Keratinocyte (primary cell): Measurements from ENCODE around the gene METTL5. TPM values are rescaled to one million over a fixed set of nuclear protein-coding genes. Genes with fewer than 3 reads are reported as not detected.
A peak's percentile ranks its signal among the peaks of the same experiment; 100 is the strongest.

Experiments
- DNase-seq: peaks from one replicate; pipeline ENCODE4 v3.0.0-alpha.2; 2011; ENCODE audit warnings: low read depth, missing footprints, low spot score
- FAIRE-seq: peaks from 2 replicates; lab custom pipeline; 2011; peaks lifted over from hg19 to GRCh38; lab: Jason Lieb, UNC
- H2AFZ ChIP-seq: 2 replicates; pipeline ENCODE4 v1.6.0; 2012; ENCODE audit warnings: low read length, control low read depth, inconsistent platforms; ENCODE audit not compliant: control insufficient read depth
- H3K27ac ChIP-seq: 2 replicates; pipeline ENCODE4 v1.5.1; 2011; ENCODE audit warnings: low read length; ENCODE audit not compliant: control insufficient read depth, insufficient read depth
- H3K27me3 ChIP-seq: 3 replicates; pipeline ENCODE4 v1.6.0; 2011; ENCODE audit warnings: low read length; ENCODE audit not compliant: control insufficient read depth, insufficient read depth; ENCODE audit errors: extremely low read depth
- H3K36me3 ChIP-seq, 2 experiments: 2 replicates in 1 of 2; 3 replicates in 1 of 2; pipeline ENCODE4 v1.5.1; 2011; ENCODE audit warnings: low read length in 2 of 2, mild to moderate bottlenecking in 1 of 2; ENCODE audit not compliant: control insufficient read depth in 2 of 2, insufficient read depth in 2 of 2; ENCODE audit errors: extremely low read depth in 1 of 2
- H3K4me1 ChIP-seq: 3 replicates; pipeline ENCODE4 v1.5.1; 2011; ENCODE audit warnings: low read length; ENCODE audit not compliant: control insufficient read depth, insufficient read depth; ENCODE audit errors: extremely low read depth
- H3K4me2 ChIP-seq: 3 replicates; pipeline ENCODE4 v1.6.0; 2011; ENCODE audit warnings: low read depth, low read length; ENCODE audit not compliant: control insufficient read depth, insufficient read depth; ENCODE audit errors: extremely low read depth
- H3K4me3 ChIP-seq, 3 experiments: fragments of 200-600 bp in 1 of 3; sonication (generic) in 1 of 3; 2 replicates in 2 of 3; 3 replicates in 1 of 3; pipeline ENCODE4 v1.5.1; 2011 to 2016; ENCODE audit warnings: low read length in 3 of 3, mild to moderate bottlenecking in 3 of 3, control low read depth in 2 of 3, inconsistent platforms in 1 of 3, low read depth in 1 of 3, mixed read lengths in 1 of 3, mixed run types in 1 of 3, moderate library complexity in 1 of 3; ENCODE audit not compliant: control insufficient read depth in 2 of 3, insufficient read depth in 2 of 3; ENCODE audit errors: extremely low read depth in 1 of 3
- H3K79me2 ChIP-seq: 2 replicates; pipeline ENCODE4 v1.6.0; 2012; ENCODE audit warnings: low read length; ENCODE audit not compliant: control insufficient read depth, insufficient read depth
- H3K9ac ChIP-seq: 3 replicates; pipeline ENCODE4 v1.6.0; 2011; ENCODE audit warnings: low read length; ENCODE audit not compliant: control insufficient read depth, insufficient read depth; ENCODE audit errors: extremely low read depth
- H3K9me1 ChIP-seq: 3 replicates; pipeline ENCODE4 v1.6.0; 2011; ENCODE audit warnings: low read length; ENCODE audit not compliant: control insufficient read depth, insufficient read depth; ENCODE audit errors: extremely low read depth
- H3K9me3 ChIP-seq: 2 replicates; pipeline ENCODE4 v1.5.1; 2012; ENCODE audit warnings: low read depth, low read length; ENCODE audit not compliant: control insufficient read depth
- H4K20me1 ChIP-seq: 3 replicates; pipeline ENCODE4 v1.6.0; 2011; ENCODE audit warnings: low read length; ENCODE audit not compliant: control insufficient read depth, insufficient read depth; ENCODE audit errors: extremely low read depth
- EZH2 ChIP-seq: IDR thresholded peaks from one replicate; pipeline ENCODE4 v1.6.1; 2012; ENCODE audit warnings: inconsistent platforms, mild to moderate bottlenecking, low read length, moderate library complexity
- dilution Hi-C: fragments of 300-500 bp; cut with MboI; formaldehyde crosslinking; loops from one replicate; pipeline ENCODE4 v1.7.0; 2020; ENCODE audit warnings: low sequenced_read_pairs; ENCODE audit not compliant: extremely low pct_ligation_motif_present
- polyA plus RNA-seq, 5 experiments: library from polyadenylated mRNA; depleted of rRNA in 3 of 5; stranded (reverse) in 3 of 5; stranded (forward) in 1 of 5; unstranded in 1 of 5; fragments of >200 nt; gene quantifications; 1 replicate in 1 of 5; 2 replicates in 3 of 5; 3 replicates in 1 of 5; pipeline versions ENCODE4 v1.2.1 to v1.2.3, GENCODE V29; 2011 to 2012; ENCODE audit warnings: missing spikeins in 2 of 5, low read depth in 1 of 5, low replicate concordance in 1 of 5
- TF ChIP-seq, protein P1 (sequence below), 3 experiments: IDR thresholded peaks in 1 of 3; conservative IDR thresholded peaks in 1 of 3; optimal IDR thresholded peaks in 1 of 3; 2 replicates in 2 of 3; 3 replicates in 1 of 3; pipeline versions ENCODE3 to v1.5.1; 2011; ENCODE audit warnings: low read length in 3 of 3, mild to moderate bottlenecking in 3 of 3, moderate library complexity in 2 of 3, control low read depth in 1 of 3, inconsistent platforms in 1 of 3; ENCODE audit not compliant: insufficient read depth in 2 of 3; ENCODE audit errors: extremely low read depth in 1 of 3

METTL5 gene
- polyA plus RNA-seq, 1 donor (not counting 4 experiments of a cell fraction or from before 2014, with no cell fraction given): 119 TPM

GRCh38 chr2:169798718-169799592, 25.8 kb downstream of the METTL5 start, which contains the start of gene SSB:
Gene SSB (plus strand): TSS chr2:169798871. CDS start chr2:169800961, 2,090 bp downstream.
- no peaks in the 10 kb centered on the region for H4K20me1 ChIP-seq
- no peaks in the 10 kb centered on the region for H3K27me3 ChIP-seq
- H3K4me3 ChIP-seq: peak within 1 kb of the TSS; percentile 74 to 99 (median 97)
- peak within 1 kb of the TSS; percentile 87 for H3K27ac ChIP-seq
- H3K36me3 ChIP-seq: peaks cover 4 to 5% of the 10 kb centered on the region in 2 experiments
- DNase-seq (peak; percentile 73), FAIRE-seq (peak; percentile 63)
- TF ChIP-seq, protein P1, sequence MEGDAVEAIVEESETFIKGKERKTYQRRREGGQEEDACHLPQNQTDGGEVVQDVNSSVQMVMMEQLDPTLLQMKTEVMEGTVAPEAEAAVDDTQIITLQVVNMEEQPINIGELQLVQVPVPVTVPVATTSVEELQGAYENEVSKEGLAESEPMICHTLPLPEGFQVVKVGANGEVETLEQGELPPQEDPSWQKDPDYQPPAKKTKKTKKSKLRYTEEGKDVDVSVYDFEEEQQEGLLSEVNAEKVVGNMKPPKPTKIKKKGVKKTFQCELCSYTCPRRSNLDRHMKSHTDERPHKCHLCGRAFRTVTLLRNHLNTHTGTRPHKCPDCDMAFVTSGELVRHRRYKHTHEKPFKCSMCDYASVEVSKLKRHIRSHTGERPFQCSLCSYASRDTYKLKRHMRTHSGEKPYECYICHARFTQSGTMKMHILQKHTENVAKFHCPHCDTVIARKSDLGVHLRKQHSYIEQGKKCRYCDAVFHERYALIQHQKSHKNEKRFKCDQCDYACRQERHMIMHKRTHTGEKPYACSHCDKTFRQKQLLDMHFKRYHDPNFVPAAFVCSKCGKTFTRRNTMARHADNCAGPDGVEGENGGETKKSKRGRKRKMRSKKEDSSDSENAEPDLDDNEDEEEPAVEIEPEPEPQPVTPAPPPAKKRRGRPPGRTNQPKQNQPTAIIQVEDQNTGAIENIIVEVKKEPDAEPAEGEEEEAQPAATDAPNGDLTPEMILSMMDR (optimal IDR thresholded peaks at IDR 0.05 in 1 of 3, IDR thresholded peaks at IDR 0.05 in 1 of 3, conservative IDR thresholded peaks at IDR 0.05 in 1 of 3; ENCODE audit: extremely low read depth in 1 of 3, insufficient read depth in 2 of 3, low read length in 3 of 3): no peak
- TF ChIP-seq EZH2: no peak
- H3K9me1 ChIP-seq: no peaks in the 10 kb centered on the region
- H3K9ac ChIP-seq: peak within 1 kb of the TSS; percentile 93
- H3K79me2 ChIP-seq: peaks cover 43% of the 10 kb centered on the region
- dilution Hi-C loops: no loop called here
- peaks cover 3% of the 10 kb centered on the region for H3K4me1 ChIP-seq
- peak within 1 kb of the TSS; percentile 94 for H3K4me2 ChIP-seq
- H3K9me3 ChIP-seq: peaks cover 2% of the 10 kb centered on the region
- H2AFZ ChIP-seq: peak within 1 kb of the TSS; percentile 93

DNA sequence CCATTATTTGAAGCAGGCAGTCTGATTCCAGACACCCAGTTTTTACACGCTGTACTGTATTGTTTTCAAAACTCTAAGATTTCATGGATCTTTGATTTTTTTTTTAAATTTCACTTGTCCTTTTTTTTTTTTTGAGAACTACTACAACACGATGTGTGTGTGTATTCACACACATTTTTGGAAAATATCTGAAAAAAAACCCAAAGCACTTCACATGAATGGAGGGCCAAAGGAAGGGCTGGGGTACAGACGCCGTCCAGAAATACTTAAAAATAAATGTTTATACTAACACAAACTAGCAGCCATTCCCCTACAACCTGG, 26.3 kb downstream of the METTL5 start:
- peak overlapping the region; percentile 93 for H3K9ac ChIP-seq
- dilution Hi-C loops: no loop called here
- H3K27me3 ChIP-seq: no peaks in the 10 kb centered on the region
- H3K27ac ChIP-seq: peak overlapping the region; percentile 87
- H3K9me1 ChIP-seq: no peaks in the 10 kb centered on the region
- H3K4me3 ChIP-seq: peak overlapping the region; percentile 74 to 99 (median 97)
- TF ChIP-seq EZH2: no peak
- TF ChIP-seq, protein P1 (optimal IDR thresholded peaks at IDR 0.05 in 1 of 3, IDR thresholded peaks at IDR 0.05 in 1 of 3, conservative IDR thresholded peaks at IDR 0.05 in 1 of 3; ENCODE audit: extremely low read depth in 1 of 3, insufficient read depth in 2 of 3, low read length in 3 of 3): no peak
- H3K4me2 ChIP-seq: peak overlapping the region; percentile 94
- FAIRE-seq: no peak
- peaks cover 3% of the 10 kb centered on the region for H3K4me1 ChIP-seq
- no peaks in the 10 kb centered on the region for H4K20me1 ChIP-seq
- H3K79me2 ChIP-seq: peaks cover 40% of the 10 kb centered on the region
- H3K9me3 ChIP-seq: peaks cover 2% of the 10 kb centered on the region
- no peak for DNase-seq
- peaks cover 4 to 5% of the 10 kb centered on the region in 2 experiments for H3K36me3 ChIP-seq
- H2AFZ ChIP-seq: peak overlapping the region; percentile 93
